CD4-positive, CD25-positive, alpha-beta regulatory T cell (primary cell): ENCODE data around the gene LRCOL1. TPM values are rescaled to one million over a fixed set of nuclear protein-coding genes. Genes with fewer than 3 reads are reported as not detected.
"Not testable (repeated sequence)": the region's sequence is repeated elsewhere in the genome, so short reads cannot be mapped to it uniquely, and the experiment has no call there.

Experiments used
- ATAC-seq, 2 donors: fragments of 150-1000 bp; cut with Tn5 transposase; one replicate each; pipeline ENCODE4 v1.10.0; 2021; ENCODE audit warnings: low read depth in 2 of 2, moderate number of reproducible peaks in 2 of 2, moderate library complexity in 1 of 2
- DNase-seq, 3 donors: peaks; one replicate each; pipeline versions ENCODE4 v3.0.0 to v3.0.0-alpha.2; 2012 to 2022; ENCODE audit warnings: mixed read lengths in 1 of 3
- H3K27ac ChIP-seq: one replicate; pipeline ENCODE4 v1.7.0; 2013; ENCODE audit warnings: mild to moderate bottlenecking, low read length; ENCODE audit not compliant: insufficient read depth, poor library complexity, severe bottlenecking
- H3K27me3 ChIP-seq: one replicate; pipeline ENCODE4 v1.7.0; 2013; ENCODE audit warnings: low read length; ENCODE audit not compliant: control insufficient read depth, insufficient read depth
- H3K36me3 ChIP-seq: one replicate; pipeline ENCODE4 v1.7.0; 2013; ENCODE audit warnings: mild to moderate bottlenecking, low read length, moderate library complexity; ENCODE audit not compliant: control insufficient read depth, insufficient read depth
- H3K4me1 ChIP-seq: 2 replicates; pipeline ENCODE4 v1.7.0; 2013; ENCODE audit warnings: mild to moderate bottlenecking, low read length; ENCODE audit not compliant: insufficient read depth, control insufficient read depth, poor library complexity, severe bottlenecking
- H3K4me3 ChIP-seq: one replicate; pipeline ENCODE4 v1.7.0; 2013; ENCODE audit warnings: low read depth, mild to moderate bottlenecking, low read length, moderate library complexity
- H3K9me3 ChIP-seq, 2 experiments: 1 replicate in 1 of 2; 2 replicates in 1 of 2; pipeline ENCODE4 v1.7.0; 2013; ENCODE audit warnings: low read length in 2 of 2, mild to moderate bottlenecking in 1 of 2, moderate library complexity in 1 of 2; ENCODE audit not compliant: control insufficient read depth in 2 of 2
- H3K27ac Mint-ChIP-seq, 3 donors: one replicate each; pipeline ENCODE4 v1.8.0; 2020 to 2022; ENCODE audit warnings: mild to moderate bottlenecking in 3 of 3, mixed read lengths in 3 of 3, moderate library complexity in 2 of 3
- H3K27me3 Mint-ChIP-seq: one replicate; pipeline ENCODE4 v1.8.0; 2022; ENCODE audit warnings: mild to moderate bottlenecking, mixed read lengths
- H3K36me3 Mint-ChIP-seq: one replicate; pipeline ENCODE4 v1.8.0; 2020; ENCODE audit warnings: mixed read lengths
- H3K4me1 Mint-ChIP-seq, 4 donors: one replicate each; pipeline ENCODE4 v1.8.0; 2020 to 2022; ENCODE audit warnings: mixed read lengths in 4 of 4, mild to moderate bottlenecking in 1 of 4
- H3K4me3 Mint-ChIP-seq, 4 donors: one replicate each; pipeline ENCODE4 v1.8.0; 2020 to 2022; ENCODE audit warnings: mild to moderate bottlenecking in 4 of 4, mixed read lengths in 4 of 4, moderate library complexity in 3 of 4
- H3K9me3 Mint-ChIP-seq, 7 donors: one replicate each; pipeline ENCODE4 v1.8.0; 2020 to 2022; ENCODE audit warnings: mixed read lengths in 7 of 7, mild to moderate bottlenecking in 3 of 7, moderate library complexity in 2 of 7
- polyA plus RNA-seq, 4 donors: library from polyadenylated mRNA; unstranded; fragments of 300-500 nt; fragmentation: Illumina TruSeq; gene quantifications; one replicate each; pipeline ENCODE4 v1.2.3, GENCODE V29; 2021
- total RNA-seq: library from RNA; stranded (reverse); gene quantifications from one replicate; pipeline ENCODE4 v1.2.3, GENCODE V29; 2022

LRCOL1 gene
- total and polyA plus RNA-seq, 5 donors from 2014 or later, result not detected

DNA sequence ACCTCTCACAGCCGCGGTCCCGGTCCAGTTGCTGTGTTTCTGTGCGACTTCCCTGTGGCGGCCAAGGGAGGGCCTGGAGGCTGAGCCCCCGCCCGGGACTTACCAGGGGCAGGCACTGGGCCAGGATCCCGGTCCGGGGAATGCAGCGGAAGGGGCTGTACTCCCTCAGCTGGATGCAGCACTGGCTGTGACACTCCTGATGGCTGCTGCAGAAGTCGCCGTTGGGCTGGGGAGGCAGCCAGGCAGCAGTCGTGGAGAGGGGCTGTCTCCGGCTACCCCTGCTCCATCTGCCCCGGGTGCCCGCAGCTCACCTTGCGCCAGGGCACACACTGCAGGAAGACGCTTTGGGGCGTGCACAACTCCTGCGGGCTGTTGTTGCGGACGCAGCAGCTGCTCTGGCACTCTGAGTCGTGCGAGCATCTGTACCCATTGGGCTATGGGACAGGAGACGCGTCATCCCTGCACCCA lies 6.2 kb downstream of the LRCOL1 start:
- no peaks in the 10 kb centered on the region for H3K9me3 ChIP-seq
- no peak overlapping the region for H3K27ac Mint-ChIP-seq
- no peak overlapping the region for H3K4me3 ChIP-seq
- H3K27me3 Mint-ChIP-seq, result peaks cover 40% of the 10 kb centered on the region
- peaks cover 9% of the 10 kb centered on the region for H3K4me1 ChIP-seq
- no peak for ATAC-seq
- H3K4me1 Mint-ChIP-seq, result peaks cover 0 to 19% (median 6%) of the 10 kb centered on the region in 4 donors
- no peaks in the 10 kb centered on the region for H3K27me3 ChIP-seq
- no peaks in the 10 kb centered on the region for H3K9me3 Mint-ChIP-seq
- no peak for DNase-seq
- H3K4me3 Mint-ChIP-seq, result no peak overlapping the region
- H3K36me3 ChIP-seq, result no peaks in the 10 kb centered on the region
- no peaks in the 10 kb centered on the region for H3K36me3 Mint-ChIP-seq
- H3K27ac ChIP-seq, result no peak overlapping the region

DNA sequence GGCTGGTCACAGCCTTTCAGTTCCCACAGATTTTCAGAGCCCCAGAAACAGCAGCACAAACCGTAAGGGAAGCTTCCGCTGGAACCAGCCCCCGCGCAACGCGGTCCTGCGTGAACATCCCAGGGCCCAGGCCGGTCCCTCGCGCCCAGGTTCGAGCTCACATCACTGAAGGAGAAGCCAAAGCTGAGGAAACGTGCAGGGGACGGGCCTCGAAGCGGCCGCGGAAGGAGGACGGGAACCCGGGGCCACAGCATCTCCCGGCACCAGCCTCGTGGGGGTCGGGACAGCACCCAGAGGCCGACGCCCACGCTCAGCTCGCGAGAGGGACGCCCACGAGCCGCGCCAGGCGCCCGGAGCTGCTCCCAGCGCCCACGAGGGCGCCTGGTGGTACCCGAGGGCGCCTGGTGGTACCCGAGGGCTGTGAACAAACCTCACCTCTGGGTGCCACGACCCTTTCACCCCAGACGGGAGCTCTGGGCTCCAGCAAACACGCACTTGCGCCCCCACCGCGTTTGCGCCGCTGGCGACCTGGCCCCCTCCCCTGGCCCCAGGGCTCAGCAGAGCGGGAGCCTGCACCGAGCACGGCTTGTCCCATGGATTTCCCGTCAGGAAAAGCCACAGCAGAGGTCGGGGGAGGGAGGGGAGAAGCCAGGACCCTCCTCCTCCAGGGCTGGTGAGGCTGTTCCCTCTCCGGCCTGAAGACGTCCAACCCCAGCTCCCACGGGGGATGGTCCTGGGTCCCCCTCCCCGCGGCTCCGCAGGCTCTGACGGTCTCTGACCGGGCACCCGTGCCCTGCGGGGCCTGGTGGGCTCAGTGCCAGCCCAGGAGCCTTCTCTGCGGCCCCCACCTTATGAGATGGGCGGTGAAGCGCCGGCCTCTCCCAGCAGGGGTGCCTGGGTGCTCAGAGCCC lies 6.9 kb downstream of the LRCOL1 start:
- H3K27me3 Mint-ChIP-seq, result peaks cover 40% of the 10 kb centered on the region
- ATAC-seq, result no peak
- Histone ChIP-seq H3K36me3 (no peaks in the 10 kb centered on the region), H3K9me3 (no peaks in the 10 kb centered on the region), H3K4me1 (peaks cover 14% of the 10 kb centered on the region), H3K27me3 (no peaks in the 10 kb centered on the region), H3K4me3 (no peak overlapping the region), H3K27ac (no peak overlapping the region)
- no peaks in the 10 kb centered on the region for H3K9me3 Mint-ChIP-seq
- no peaks in the 10 kb centered on the region for H3K36me3 Mint-ChIP-seq
- peaks cover 0 to 24% (median 9%) of the 10 kb centered on the region in 4 donors for H3K4me1 Mint-ChIP-seq
- H3K27ac Mint-ChIP-seq, result no peak overlapping the region
- DNase-seq, result no peak
- H3K4me3 Mint-ChIP-seq, result no peak overlapping the region

DNA sequence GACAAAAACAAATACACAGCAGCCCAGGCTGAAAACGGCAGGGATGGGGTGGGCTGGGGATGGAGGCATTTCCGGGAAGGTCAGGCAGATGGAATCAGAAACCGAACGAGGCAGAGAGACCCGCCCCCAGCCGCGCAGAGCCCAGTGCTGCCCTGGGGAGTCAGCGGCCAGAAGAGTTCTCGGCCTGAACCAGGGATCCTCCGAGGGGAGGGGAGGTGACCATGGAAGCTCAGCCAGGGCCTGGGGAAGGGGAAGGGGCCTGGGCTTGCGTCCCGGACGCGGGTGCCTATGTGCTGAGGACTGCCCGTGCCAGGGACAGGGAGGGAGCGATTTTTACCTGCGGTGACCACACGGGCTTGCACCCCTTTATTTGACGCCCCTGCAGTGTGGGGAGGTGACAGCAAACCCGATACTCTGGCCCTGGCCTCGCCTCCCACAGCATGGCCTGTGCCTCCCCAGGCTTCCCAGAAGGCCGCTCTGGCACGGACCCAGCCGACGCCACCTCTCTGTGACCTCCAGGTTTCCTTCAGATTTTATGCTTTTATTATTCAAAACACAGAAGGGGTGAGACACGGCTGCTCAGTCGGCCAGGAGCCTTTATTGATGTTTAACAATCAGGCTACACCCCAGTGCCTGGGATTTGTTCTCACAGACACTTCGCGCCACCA lies 7.7 kb downstream of the LRCOL1 start:
- Mint-ChIP-seq H3K36me3 (no peaks in the 10 kb centered on the region), H3K4me1 (peaks cover 0 to 26% (median 8%) of the 10 kb centered on the region in 4 donors), H3K27me3 (peaks cover 37% of the 10 kb centered on the region), H3K4me3 (no peak overlapping the region), H3K27ac (no peak overlapping the region), H3K9me3 (no peaks in the 10 kb centered on the region)
- no peak overlapping the region for H3K4me3 ChIP-seq
- H3K27me3 ChIP-seq, result no peaks in the 10 kb centered on the region
- no peaks in the 10 kb centered on the region for H3K36me3 ChIP-seq
- H3K9me3 ChIP-seq, result no peaks in the 10 kb centered on the region
- DNase-seq (no peak), ATAC-seq (no peak)
- peaks cover 14% of the 10 kb centered on the region for H3K4me1 ChIP-seq
- no peak overlapping the region for H3K27ac ChIP-seq

DNA sequence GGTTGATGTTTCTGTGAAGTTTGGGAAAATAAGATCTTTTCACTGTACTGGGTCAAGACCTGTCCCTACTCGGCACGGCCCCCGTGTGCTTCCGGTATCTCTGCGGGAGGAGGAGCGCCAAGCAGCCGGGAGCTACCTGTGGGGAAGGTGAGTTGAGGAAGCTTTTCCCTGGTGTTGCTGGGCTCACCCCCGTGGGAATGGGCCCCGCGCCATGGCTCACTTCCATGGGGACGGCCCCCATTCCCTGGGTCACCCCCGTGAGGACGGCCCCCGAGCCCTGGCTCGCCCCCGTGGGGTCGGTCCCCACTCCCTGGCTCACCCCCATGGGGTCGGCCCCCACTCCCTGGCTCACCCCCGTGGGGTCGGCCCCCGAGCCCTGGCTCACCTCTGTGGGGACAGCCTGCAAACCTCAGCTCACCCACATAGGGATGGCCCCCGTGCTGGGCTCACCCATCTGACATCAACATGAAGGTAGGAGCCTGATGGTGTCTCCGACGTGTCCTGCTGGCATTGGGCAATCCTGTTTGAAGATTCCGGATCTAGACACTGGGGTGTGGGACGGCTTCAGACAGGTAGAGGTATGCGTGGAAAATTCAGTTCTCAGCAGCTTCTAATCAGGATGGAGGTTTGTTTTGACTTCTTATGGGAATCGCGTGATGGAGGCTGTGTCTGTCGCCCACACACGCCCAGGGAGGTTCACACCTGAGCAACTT lies 9.1 kb downstream of the LRCOL1 start:
- H3K36me3 ChIP-seq, result no peaks in the 10 kb centered on the region
- Mint-ChIP-seq H3K4me3 (peak overlapping the region; percentile 58 to 79 (median 71)), H3K27me3 (peaks cover 33% of the 10 kb centered on the region), H3K27ac (peak overlapping the region in 1 of 3 donors; percentile 75), H3K4me1 (peaks cover 0 to 31% (median 13%) of the 10 kb centered on the region in 4 donors), H3K36me3 (no peaks in the 10 kb centered on the region), H3K9me3 (peaks cover 0 to 6% (median 0%) of the 10 kb centered on the region in 7 donors)
- no peak for ATAC-seq
- H3K27me3 ChIP-seq, result no peaks in the 10 kb centered on the region
- H3K4me3 ChIP-seq, result no peak overlapping the region
- no peak for DNase-seq
- no peaks in the 10 kb centered on the region for H3K9me3 ChIP-seq
- H3K4me1 ChIP-seq, result peaks cover 14% of the 10 kb centered on the region
- H3K27ac ChIP-seq, result no peak overlapping the region

DNA sequence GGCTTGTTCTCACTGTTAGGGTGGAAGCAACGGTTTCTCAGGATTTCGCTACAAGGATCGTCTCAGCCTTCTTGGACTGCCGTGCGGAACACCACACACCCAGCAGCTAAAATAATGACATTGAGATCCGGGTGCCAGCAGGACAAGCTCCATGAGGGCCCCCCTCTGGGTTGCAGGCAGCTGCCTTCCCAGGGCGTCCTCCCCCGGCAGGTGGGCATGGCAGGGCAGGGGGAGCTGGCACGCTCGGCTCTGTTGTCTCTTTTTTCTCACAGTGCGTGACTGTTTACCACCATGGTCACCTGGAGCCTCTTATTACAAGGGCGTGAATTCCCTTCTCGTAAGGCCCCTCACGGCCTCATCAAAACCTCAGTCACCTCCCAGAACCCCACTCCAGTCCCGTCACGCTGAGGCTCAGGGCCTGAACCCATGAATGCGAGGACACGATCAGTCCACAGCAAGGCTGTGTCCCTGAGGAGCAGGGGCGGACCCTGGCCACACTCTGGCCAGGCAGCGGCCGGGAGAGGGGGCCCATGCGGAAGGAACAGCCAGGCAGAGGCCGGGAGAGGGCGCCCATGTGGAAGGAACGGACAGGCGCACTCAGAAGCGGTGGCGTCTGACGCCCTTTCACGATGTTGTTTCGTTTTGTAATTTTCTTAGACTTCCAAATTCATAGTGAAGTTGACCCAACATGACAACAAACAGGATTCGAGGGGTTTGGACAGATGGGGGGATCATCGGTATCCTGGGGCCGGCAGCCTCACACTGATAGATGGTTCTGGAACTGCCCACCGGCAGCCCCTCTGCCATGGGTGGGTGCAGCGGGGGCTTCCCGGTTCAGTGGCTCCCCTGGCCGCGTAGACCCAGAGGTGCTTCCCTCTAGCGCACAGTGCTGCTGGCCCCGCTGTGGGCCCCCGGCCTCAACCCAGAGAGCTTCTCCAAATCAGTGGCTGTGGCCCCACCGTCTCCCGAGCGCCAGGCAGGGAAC lies 10.0 kb downstream of the LRCOL1 start:
- Mint-ChIP-seq H3K27ac (peak overlapping the region in 2 of 3 donors; percentile 59 to 75), H3K4me3 (peak overlapping the region; percentile 70 to 79 (median 73)), H3K4me1 (peaks cover 0 to 31% (median 13%) of the 10 kb centered on the region in 4 donors), H3K27me3 (peaks cover 32% of the 10 kb centered on the region), H3K9me3 (peaks cover 0 to 6% (median 0%) of the 10 kb centered on the region in 7 donors), H3K36me3 (no peaks in the 10 kb centered on the region)
- DNase-seq, result peak in 2 of 3 donors; percentile 28 to 42
- no peak overlapping the region for H3K4me3 ChIP-seq
- no peak overlapping the region for H3K27ac ChIP-seq
- H3K36me3 ChIP-seq, result no peaks in the 10 kb centered on the region
- H3K27me3 ChIP-seq, result no peaks in the 10 kb centered on the region
- ATAC-seq, result no peak
- H3K9me3 ChIP-seq, result no peaks in the 10 kb centered on the region
- peaks cover 14% of the 10 kb centered on the region for H3K4me1 ChIP-seq

DNA sequence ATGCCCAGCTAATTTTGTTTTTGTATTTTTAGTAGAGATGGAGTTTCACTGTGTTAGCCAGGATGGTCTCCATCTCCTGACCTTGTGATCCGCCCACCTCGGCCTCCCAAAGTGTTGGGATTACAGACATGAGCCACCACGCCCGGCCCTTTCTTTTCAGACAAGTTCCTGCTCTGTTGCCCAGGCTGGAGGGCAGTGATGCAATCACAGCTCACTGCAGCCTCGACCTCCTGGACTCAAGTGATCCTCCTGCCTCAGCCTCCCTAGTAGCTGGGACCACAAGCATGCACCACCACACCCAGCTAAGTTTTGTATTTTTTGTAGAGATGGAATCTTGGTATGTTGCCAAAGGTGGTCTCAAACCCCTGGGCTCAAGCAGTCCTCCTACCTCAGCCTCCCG lies 10.9 kb downstream of the LRCOL1 start:
- peaks cover 0 to 31% (median 13%) of the 10 kb centered on the region in 4 donors for H3K4me1 Mint-ChIP-seq
- H3K4me1 ChIP-seq, result peaks cover 14% of the 10 kb centered on the region
- peaks cover 32% of the 10 kb centered on the region for H3K27me3 Mint-ChIP-seq
- not testable (repeated sequence) for H3K9me3 Mint-ChIP-seq, H3K4me3 ChIP-seq, ATAC-seq, H3K9me3 ChIP-seq, DNase-seq, H3K36me3 Mint-ChIP-seq, H3K27ac ChIP-seq, H3K27ac Mint-ChIP-seq, H3K36me3 ChIP-seq, H3K27me3 ChIP-seq
- peak overlapping the region; percentile 67 to 79 (median 72) for H3K4me3 Mint-ChIP-seq
